ENCODE results near the gene BCAN. TPM values are rescaled to one million over a fixed set of nuclear protein-coding genes. Genes with fewer than 3 reads are reported as not detected.

The BCAN gene
- total RNA-seq, 3 donors from 2014 or later (not counting 1 experiment from before 2014, with no cell fraction given) = 0.18 to 0.25 (median 0.19) TPM

- intact Hi-C loops (cut with micrococcal nuclease) = no loop called here
Measured at GRCh38 chr1:156593661-156593989, 48.3 kb upstream of the BCAN start.

GRCh38 chr1:156594190-156594589 is 47.7 kb upstream of the BCAN start:
- Mint-ChIP-seq H3K27ac (no peak overlapping the region), H3K27me3 (ENCODE audit: low read depth in 2 of 2) (no peaks in the 10 kb centered on the region), H3K4me1 (peaks cover 14 to 20% of the 10 kb centered on the region in 2 donors), H3K9me3 (no peaks in the 10 kb centered on the region), H3K4me3 (no peak overlapping the region), H3K36me3 (no peaks in the 10 kb centered on the region)
- no peak for TF ChIP-seq CTCF (IDR thresholded peaks at IDR 0.05)
- Histone ChIP-seq H3K4me1 (ENCODE audit: control insufficient read depth, insufficient read depth, low read length) (peaks cover 16% of the 10 kb centered on the region), H3K27ac (ENCODE audit: low read length) (no peak overlapping the region), H3K4me3 (ENCODE audit: low read length) (no peak overlapping the region), H3K36me3 (ENCODE audit: control insufficient read depth, insufficient read depth, low read length) (peaks cover 19% of the 10 kb centered on the region), H3K27me3 (ENCODE audit: control insufficient read depth, insufficient read depth, low read length) (no peaks in the 10 kb centered on the region), H3K9me3 (ENCODE audit: control insufficient read depth, insufficient read depth, low read length) (no peaks in the 10 kb centered on the region)
- intact Hi-C loops (cut with micrococcal nuclease) = no loop called here
- DNase-seq (no peak), ATAC-seq (no peak)
- 96% methylated on average over 3 of the region's 3 CpGs for WGBS (ENCODE audit: insufficient coverage)

More at GRCh38 chr1:156593661-156593989, 48.3 kb upstream of the BCAN start:
- peaks cover 16% of the 10 kb centered on the region for H3K4me1 ChIP-seq (ENCODE audit: control insufficient read depth, insufficient read depth, low read length)
- H3K4me1 Mint-ChIP-seq = peaks cover 14 to 20% of the 10 kb centered on the region in 2 donors
- no peak for DNase-seq
- no peak overlapping the region for H3K4me3 ChIP-seq (ENCODE audit: low read length)
- H3K27ac ChIP-seq (ENCODE audit: low read length) = no peak overlapping the region
- H3K27me3 ChIP-seq (ENCODE audit: control insufficient read depth, insufficient read depth, low read length) = no peaks in the 10 kb centered on the region
- no peaks in the 10 kb centered on the region for H3K27me3 Mint-ChIP-seq (ENCODE audit: low read depth in 2 of 2)
- H3K36me3 Mint-ChIP-seq = no peaks in the 10 kb centered on the region
- TF ChIP-seq CTCF (IDR thresholded peaks at IDR 0.05) = no peak
- ATAC-seq = no peak
- 89% methylated on average over 5 of the region's 8 CpGs for WGBS (ENCODE audit: insufficient coverage)
- H3K9me3 ChIP-seq (ENCODE audit: control insufficient read depth, insufficient read depth, low read length) = no peaks in the 10 kb centered on the region
- no peak overlapping the region for H3K27ac Mint-ChIP-seq
- H3K9me3 Mint-ChIP-seq = no peaks in the 10 kb centered on the region
- H3K4me3 Mint-ChIP-seq = no peak overlapping the region
- H3K36me3 ChIP-seq (ENCODE audit: control insufficient read depth, insufficient read depth, low read length) = peaks cover 19% of the 10 kb centered on the region

- Mint-ChIP-seq H3K36me3 (no peaks in the 10 kb centered on the region), H3K4me1 (peaks cover 14 to 20% of the 10 kb centered on the region in 2 donors), H3K9me3 (no peaks in the 10 kb centered on the region), H3K27ac (no peak overlapping the region), H3K4me3 (no peak overlapping the region), H3K27me3 (ENCODE audit: low read depth in 2 of 2) (no peaks in the 10 kb centered on the region)
- no peak overlapping the region for H3K27ac ChIP-seq (ENCODE audit: low read length)
- intact Hi-C loops (cut with micrococcal nuclease) = no loop called here
- H3K4me3 ChIP-seq (ENCODE audit: low read length) = no peak overlapping the region
- H3K27me3 ChIP-seq (ENCODE audit: control insufficient read depth, insufficient read depth, low read length) = no peaks in the 10 kb centered on the region
- ATAC-seq (no peak), DNase-seq (no peak)
- no peaks in the 10 kb centered on the region for H3K9me3 ChIP-seq (ENCODE audit: control insufficient read depth, insufficient read depth, low read length)
- H3K36me3 ChIP-seq (ENCODE audit: control insufficient read depth, insufficient read depth, low read length) = peaks cover 19% of the 10 kb centered on the region
- H3K4me1 ChIP-seq (ENCODE audit: control insufficient read depth, insufficient read depth, low read length) = peaks cover 16% of the 10 kb centered on the region
- TF ChIP-seq CTCF (IDR thresholded peaks at IDR 0.05) = no peak
- 99% methylated on average over 2 of the region's 2 CpGs for WGBS (ENCODE audit: insufficient coverage)
Measured at GRCh38 chr1:156595016-156595415, 46.9 kb upstream of the BCAN start.

GRCh38 chr1:156596426-156596825 is 45.5 kb upstream of the BCAN start:
- TF ChIP-seq CTCF (IDR thresholded peaks at IDR 0.05) = no peak
- Histone ChIP-seq H3K36me3 (ENCODE audit: control insufficient read depth, insufficient read depth, low read length) (peaks cover 19% of the 10 kb centered on the region), H3K9me3 (ENCODE audit: control insufficient read depth, insufficient read depth, low read length) (no peaks in the 10 kb centered on the region), H3K4me3 (ENCODE audit: low read length) (no peak overlapping the region), H3K27me3 (ENCODE audit: control insufficient read depth, insufficient read depth, low read length) (no peaks in the 10 kb centered on the region), H3K27ac (ENCODE audit: low read length) (no peak overlapping the region), H3K4me1 (ENCODE audit: control insufficient read depth, insufficient read depth, low read length) (peaks cover 24% of the 10 kb centered on the region)
- Mint-ChIP-seq H3K27me3 (ENCODE audit: low read depth in 2 of 2) (no peaks in the 10 kb centered on the region), H3K4me1 (peaks cover 18 to 25% of the 10 kb centered on the region in 2 donors), H3K4me3 (no peak overlapping the region), H3K27ac (peak overlapping the region in 1 of 2 donors; percentile 33), H3K36me3 (no peaks in the 10 kb centered on the region), H3K9me3 (no peaks in the 10 kb centered on the region)
- 95% methylated on average over 3 of the region's 3 CpGs for WGBS (ENCODE audit: insufficient coverage)
- intact Hi-C loops (cut with micrococcal nuclease) = no loop called here
- DNase-seq = no peak
- ATAC-seq = no peak

Data from natural killer cell (primary cell).